ENCODE data around the gene TECPR2. TPM values are rescaled to one million over a fixed set of nuclear protein-coding genes. Genes with fewer than 3 reads are reported as not detected.
A peak's percentile ranks its signal among the peaks of the same experiment; 100 is the strongest.

The TECPR2 gene
- total RNA-seq, 1 donor from 2014 or later = 8.9 TPM

- DNase-seq (ENCODE audit: low read depth in 2 of 2) = no peak
Measured at GRCh38 chr14:102375119-102375518, 12.4 kb downstream of the TECPR2 start.

- no peak for DNase-seq (ENCODE audit: low read depth in 2 of 2)
Measured at GRCh38 chr14:102377696-102378095, 15.0 kb downstream of the TECPR2 start.

DNA sequence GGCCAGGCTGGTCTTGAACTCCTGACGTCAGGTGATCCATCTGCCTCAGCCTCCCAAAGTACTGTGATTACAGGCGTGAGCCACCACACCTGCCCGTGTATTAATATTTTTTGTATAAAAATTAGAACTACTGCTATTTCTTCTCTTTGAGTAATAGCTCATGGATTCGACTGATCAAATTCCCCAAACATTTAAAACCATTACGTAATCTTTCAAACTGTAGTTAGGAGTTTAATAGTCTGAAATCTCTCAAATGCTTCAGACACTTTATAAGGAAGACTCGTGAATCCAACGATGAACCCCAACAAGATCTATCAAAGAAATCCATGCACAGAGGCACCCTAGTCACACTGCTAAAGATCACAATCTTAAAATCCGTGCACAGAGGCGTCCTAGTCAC is 16.1 kb downstream of the TECPR2 start:
- no peak for DNase-seq (ENCODE audit: low read depth in 2 of 2)

GRCh38 chr14:102387086-102387485 is 24.3 kb downstream of the TECPR2 start:
- DNase-seq (ENCODE audit: low read depth in 2 of 2) = no peak

DNA sequence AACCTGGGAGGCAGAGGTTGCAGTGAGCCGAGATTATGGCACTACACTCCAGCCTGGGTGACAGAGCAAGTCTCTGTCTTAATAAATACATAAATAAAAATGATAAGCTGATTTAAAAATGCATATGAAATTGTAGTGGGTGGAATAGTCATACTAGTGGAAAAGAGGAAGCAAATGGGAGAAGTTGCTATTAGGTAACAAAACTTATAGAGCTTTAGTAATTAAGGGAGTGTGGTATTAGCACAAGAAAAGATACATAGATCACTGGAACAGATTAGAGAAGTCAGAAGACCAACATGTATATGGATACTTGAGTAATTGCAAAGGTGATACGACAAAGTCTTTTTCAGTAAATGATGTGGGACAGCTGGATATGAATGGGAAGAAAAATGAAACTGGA is 26.5 kb downstream of the TECPR2 start:
- no peak for DNase-seq (ENCODE audit: low read depth in 2 of 2)

DNA sequence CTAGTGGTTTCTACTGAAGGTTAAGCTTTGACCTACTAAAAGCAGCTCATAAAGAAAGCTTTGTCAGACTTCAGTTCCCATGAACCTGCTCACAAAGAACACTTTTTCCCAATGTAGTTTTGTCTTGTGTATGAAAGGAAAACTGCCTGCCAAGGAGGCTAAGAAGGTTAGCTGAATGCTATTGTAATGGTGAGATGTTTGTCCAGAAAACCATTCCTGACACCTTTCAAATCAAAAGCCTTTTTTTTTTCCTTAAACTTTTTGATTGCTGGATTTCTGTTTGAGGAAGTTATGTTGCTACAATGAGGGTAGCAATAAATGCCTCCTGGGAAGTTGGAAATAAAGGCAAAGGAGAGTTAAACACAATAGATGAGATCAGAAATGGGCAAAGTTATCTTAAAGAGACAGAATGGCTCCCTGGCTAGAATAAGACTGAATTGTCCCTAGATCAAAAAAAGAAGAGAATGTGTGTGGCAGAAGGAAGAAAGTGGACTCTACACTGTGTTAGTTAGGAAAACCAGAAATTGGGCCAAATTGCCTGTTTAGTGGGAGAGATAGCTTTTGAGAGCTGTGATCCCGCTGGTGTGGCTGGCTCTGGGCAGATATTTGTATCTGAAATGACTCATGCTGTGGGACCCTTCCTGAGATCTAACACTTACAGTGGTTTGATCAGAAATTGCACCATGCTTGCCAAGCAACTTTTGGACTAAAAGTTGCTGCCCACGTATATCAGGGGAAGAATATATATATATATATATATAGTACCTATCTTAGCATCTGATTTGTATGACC is 27.5 kb downstream of the TECPR2 start:
- DNase-seq (ENCODE audit: low read depth in 2 of 2) = peak; percentile 47 to 69

DNA sequence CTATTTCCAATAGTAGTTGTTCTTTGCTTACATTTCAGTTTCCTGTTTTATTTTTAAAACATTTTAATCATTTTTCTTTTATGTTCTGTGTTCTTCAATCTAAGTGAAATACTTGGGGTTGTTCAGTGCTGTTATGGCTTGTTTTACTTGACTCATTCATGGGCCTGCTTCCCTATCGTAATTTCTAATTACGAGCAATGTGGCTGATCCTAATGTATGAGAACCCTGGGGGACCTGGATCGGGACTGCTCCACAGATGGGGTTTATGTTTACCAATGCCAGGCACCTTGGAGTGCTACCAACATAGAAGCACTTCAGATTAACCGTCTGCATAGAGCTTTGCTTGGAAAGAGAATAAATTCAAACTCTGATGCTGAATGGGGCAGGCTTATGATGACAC is 29.8 kb downstream of the TECPR2 start:
- no peak for DNase-seq (ENCODE audit: low read depth in 2 of 2)

DNA sequence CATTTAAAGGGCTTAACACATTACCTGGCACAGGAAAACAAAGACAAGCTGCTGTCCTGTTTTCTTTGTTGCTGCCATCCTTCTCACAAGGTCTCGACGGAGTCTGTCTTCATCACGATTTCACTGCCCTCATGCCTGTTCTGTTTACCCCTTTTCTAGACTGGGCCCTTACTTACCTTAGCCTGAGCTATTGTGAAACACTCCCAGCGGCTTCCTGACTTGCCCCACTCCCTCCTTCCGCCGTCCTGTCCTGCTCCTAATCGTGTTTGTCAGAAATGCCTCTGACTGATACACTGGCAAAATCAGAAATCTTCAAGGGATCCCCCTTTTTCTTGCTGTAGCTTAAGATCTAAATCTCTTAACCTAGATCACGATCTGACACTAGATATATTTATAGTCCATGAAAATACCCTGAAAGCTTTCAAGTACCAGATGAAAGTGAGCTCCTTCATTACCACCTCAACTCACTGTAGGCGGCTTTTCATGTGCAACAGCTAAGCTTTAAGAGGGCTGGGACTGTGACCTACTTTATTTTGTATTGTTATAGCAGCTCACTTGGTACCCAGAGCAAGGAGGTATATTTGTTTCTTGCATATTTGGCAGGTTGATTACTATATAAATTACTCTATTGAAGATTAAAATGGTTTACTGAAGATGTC is 32.1 kb downstream of the TECPR2 start:
- DNase-seq (ENCODE audit: low read depth in 2 of 2) = peak in 1 of 2 donors; percentile 24

DNA sequence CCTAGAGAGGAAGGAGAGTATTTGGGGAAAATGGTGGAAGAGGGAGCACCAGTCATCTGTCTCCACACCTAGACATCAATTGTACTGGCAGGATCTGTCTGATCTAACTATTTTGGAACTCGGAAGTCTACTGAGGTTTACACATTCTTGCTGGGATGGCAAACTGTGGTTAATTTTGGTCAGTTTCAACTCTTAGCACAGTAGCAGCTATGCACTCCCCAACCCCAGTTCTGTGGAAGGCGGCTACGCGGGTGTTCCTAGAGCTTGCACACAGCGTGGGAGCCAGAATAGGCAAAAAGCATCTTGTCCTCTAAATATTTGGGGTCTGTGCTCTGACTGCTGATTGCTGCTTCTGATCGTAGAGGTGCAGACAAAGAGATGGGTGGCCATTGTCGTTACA is 33.8 kb downstream of the TECPR2 start:
- DNase-seq (ENCODE audit: low read depth in 2 of 2) = no peak

DNA sequence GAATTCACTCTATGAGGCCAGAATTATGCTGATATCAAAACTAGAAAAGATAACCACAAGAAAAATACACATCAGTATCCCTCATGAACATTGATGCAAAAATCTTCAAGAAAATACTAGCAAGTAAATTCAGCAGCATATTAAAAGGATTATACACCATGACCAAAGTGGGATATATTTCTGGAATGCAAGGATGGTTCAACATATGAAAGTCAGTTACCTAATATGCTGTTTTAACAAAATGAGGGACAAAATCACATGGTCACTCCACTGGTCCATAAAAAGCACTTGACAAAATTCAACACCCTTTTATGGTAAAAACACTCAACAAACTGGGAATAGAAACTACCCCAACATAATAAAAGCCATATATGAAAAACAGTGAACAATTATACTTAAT is 40.3 kb downstream of the TECPR2 start:
- no peak for DNase-seq (ENCODE audit: low read depth in 2 of 2)

- DNase-seq (ENCODE audit: low read depth in 2 of 2) = no peak
Measured at GRCh38 chr14:102407258-102407657, 44.5 kb downstream of the TECPR2 start.

DNA sequence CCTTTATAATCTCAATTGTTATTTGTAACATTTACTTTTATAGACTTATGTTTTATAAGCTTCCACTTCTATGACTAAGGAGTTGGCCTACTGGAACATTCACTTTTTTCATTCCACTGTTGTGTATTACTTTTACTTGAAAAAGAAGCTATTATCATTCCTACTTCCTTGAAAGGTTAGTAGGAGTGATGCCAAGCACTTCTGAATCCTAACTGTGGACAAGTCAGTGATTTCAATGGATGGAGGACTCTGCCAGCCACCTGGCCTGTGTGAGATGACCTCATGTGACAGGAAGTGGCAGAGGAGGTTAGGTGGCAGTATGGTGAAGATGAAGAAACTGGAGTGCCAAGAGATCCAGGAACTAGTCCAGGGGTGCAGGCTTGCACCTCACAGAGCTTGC is 46.0 kb downstream of the TECPR2 start:
- no peak for DNase-seq (ENCODE audit: low read depth in 2 of 2)

DNA sequence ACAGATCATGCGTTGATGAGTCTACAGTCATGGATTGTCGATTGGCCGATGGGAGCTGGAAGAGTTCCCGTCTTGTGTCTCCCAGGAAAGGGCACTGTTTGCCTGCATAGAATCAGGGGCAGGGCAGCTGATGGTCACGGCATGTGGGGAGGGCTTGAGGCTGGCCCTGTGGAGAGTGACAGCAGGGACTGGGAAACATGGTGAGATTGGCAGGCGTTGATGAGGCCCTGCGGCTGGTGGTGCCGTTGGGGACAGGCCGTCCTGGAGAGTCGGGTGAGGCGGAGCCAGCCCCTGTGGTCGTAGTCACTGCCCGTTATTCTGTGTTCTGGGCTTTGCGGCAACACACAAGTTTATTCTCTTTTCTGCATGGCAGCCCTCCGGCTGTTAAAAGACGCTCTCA is 52.9 kb downstream of the TECPR2 start:
- no peak for DNase-seq (ENCODE audit: low read depth in 2 of 2)

- no peak for DNase-seq (ENCODE audit: low read depth in 2 of 2)
Measured at GRCh38 chr14:102417001-102417431, 54.3 kb downstream of the TECPR2 start.

GRCh38 chr14:102417646-102418045 is 54.9 kb downstream of the TECPR2 start:
- no peak for DNase-seq (ENCODE audit: low read depth in 2 of 2)

DNA sequence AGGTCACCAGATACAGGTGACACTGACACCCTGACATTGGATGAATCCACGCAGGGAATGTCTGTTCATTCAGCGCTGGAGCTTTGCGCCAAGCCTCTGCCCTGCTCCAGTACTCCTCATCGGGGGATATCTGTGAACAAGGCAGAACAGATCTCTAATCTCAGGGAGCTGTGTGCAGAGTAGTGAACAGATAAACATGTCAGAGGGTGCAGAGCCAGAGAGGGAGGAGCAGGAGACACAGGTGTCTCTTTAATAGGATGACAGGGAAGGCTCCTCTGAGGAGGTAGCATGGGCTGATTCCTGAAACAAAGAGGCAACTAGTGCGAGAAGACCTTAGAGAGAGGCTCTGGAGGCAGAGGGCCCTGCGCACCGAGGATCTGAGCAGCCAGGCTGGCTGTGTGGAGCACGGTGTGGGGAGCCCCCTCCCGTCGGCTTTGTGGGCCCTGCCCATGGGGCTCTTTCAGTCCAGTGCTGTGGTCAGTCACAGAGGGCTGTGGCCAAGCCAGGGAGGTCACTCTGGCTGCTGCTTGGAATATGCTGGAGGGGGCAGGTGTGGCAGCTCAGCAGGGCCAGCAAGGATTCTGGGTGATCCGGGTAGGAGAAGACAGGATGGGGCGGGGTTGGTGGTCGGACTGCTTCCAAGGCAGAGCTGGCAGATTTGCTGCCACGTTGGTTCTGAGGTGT is 55.6 kb downstream of the TECPR2 start:
- no peak for DNase-seq (ENCODE audit: low read depth in 2 of 2)

DNA sequence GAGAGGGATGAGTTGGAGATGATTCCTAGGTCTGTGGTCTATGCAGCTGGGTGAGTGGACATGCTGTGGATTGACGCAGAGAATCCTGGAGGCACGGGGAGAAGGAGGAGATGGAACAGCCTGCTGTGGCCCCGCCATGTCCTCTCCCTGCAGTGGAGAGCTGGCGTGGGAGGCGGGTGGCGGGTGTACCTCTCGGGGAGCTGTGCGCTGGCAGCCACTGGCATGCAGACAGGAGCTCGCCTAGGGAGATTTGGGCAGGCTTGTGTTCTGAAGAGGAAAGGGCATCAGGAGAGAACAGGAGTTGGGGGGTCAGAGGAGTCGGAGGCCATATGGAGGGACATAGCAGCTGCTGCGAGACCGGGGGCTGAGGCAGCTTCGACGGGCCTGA is 56.1 kb downstream of the TECPR2 start:
- DNase-seq (ENCODE audit: low read depth in 2 of 2) = no peak

DNA sequence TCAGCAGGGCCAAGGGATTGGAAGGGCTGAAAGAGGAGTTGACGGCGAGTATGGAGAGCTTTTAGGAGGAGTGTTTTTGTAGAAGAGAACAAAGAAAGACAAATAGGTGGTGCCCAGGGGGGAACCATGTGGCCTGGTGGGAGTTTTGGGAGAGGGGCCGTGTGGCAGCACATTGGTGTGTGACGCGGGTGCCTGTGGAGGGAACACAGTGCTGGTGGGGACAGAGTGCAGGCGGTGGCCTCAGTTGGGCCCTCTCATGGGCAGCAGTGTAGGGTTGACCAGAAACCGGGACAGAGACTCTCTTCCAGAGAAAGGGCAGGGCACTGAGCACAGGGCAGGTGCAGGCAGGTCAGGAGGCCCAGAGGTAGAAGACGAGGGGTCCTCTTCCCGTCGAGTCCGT is 56.5 kb downstream of the TECPR2 start:
- DNase-seq (ENCODE audit: low read depth in 2 of 2) = no peak

- DNase-seq (ENCODE audit: low read depth in 2 of 2) = no peak
Measured at GRCh38 chr14:102419716-102420115, 57.0 kb downstream of the TECPR2 start.

DNA sequence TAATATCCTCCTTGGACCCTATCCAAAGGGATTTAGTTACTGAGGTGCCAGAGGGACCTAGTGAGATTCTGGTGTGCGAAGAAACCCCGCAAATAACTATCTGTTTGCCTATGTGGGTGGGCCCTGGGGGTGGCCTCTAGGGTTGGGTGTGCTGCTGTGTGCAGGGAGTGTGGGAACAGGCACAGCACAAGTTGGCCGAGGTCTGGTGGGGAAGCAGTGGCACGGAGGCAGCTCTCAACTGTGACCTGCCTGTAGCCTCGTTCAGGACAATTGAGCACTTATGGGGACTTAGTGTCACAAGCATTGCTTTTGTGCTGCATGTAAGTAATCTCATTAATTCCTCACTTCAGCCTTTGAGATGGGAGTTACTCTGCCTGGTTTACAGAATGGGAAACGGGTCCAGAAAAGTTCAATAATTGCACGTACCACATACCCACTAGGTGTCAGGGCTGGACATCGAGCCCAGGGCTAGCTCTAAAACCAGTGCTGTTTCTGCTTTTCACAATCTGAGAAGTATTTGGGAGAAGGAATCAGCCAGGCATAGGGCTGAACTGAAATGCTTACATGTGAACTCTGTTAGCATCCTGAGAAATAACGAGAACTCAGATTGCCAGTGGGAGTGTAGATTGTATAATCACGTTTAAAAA is 58.8 kb downstream of the TECPR2 start:
- no peak for DNase-seq (ENCODE audit: low read depth in 2 of 2)

DNA sequence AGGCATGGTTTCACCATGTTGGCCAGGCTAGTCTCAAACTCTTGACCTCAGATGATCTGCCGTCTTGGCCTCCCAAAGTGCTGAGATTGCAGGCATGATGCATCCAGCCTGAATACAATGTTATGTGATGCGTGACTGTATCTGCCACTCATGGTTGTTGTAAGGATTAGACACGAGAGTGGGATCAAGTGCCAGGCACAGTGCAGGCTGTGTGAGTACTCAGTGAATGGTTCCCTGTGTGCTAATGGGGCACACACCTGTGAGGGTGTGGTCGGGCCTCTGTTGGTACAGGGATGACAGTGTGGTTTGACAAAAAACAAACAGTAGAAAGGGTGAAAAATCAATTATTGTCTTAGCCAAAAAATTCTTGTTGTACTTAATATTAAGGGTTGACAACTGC is 61.8 kb downstream of the TECPR2 start:
- DNase-seq (ENCODE audit: low read depth in 2 of 2) = no peak

- DNase-seq (ENCODE audit: low read depth in 2 of 2) = no peak
Measured at GRCh38 chr14:102424923-102425322, 62.2 kb downstream of the TECPR2 start.
